ENCODE measurements around the gene TMEM74B. TPM values are rescaled to one million over a fixed set of nuclear protein-coding genes. Genes with fewer than 3 reads are reported as not detected.

TMEM74B gene
- total RNA-seq, 1 experiment from 2014 or later, result 6.3 TPM

DNA sequence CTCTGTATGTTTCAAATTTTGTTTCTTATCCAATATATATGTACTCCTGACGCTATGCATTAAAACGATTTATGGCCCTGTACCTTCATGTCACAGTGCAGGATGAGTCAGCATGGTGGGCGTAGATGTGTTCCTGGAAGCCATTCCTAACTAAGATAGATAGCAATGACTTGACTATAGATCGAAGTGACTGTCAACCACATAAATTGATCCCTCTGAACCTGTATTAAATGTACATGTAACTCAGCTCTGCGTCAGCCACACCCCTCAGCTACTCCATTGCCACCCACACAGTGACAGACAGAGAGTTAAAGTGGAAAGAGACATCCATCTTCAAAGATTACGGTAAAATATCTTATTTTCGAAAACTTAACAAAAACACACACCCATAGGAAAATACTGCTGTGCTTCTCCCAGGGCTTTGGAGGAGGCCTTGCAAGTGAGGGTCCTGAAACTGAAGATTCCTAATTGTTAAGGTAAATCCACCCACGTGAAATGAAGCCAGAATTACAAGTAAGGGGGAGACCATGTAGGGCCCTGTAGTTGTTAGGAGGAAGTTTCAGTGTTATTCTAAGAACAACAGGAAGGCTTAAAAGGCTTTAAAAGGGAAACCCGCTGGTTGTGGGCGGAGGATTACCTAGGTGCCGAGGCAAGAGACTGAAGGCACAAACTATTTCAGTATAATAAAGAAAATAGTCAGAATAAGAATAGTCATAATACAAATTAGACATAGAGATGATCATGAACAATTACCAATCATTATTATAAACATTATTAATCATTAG, 30.8 kb upstream of the TMEM74B start:
- no peaks in the 10 kb centered on the region for H3K36me3 ChIP-seq (ENCODE audit: low read depth, low read length)
- intact Hi-C loops (cut with micrococcal nuclease), result no loop called here
- H3K9me3 ChIP-seq (ENCODE audit: low read length), result no peaks in the 10 kb centered on the region
- H3K27me3 ChIP-seq (ENCODE audit: low read length), result no peaks in the 10 kb centered on the region
- no TSS peak for BruUV-seq (replicated peaks)
- H4K20me1 ChIP-seq (ENCODE audit: low read length), result no peaks in the 10 kb centered on the region
- no peak for DNase-seq
- H3K4me3 ChIP-seq (ENCODE audit: low read length), result no peak overlapping the region
- TF ChIP-seq CTCF (conservative IDR thresholded peaks at IDR 0.05; ENCODE audit: low read depth, low read length) (no peak), EZH2 (IDR thresholded peaks at IDR 0.05; ENCODE audit: low read length, unreplicated experiment) (no peak), EZH2phosphoT487 (IDR thresholded peaks at IDR 0.05; ENCODE audit: borderline replicate concordance, low read length) (no peak)
- H3K9me2 ChIP-seq (replicated peaks; ENCODE audit: low read length), result no peaks in the 10 kb centered on the region
- no peak overlapping the region for H2AFZ ChIP-seq (ENCODE audit: low read length)
- no peak for ATAC-seq
- ChIA-PET POLR2A (ENCODE audit: unreplicated experiment) (no interaction called here), CTCF (no interaction called here)
- no peak overlapping the region for H3K9ac ChIP-seq (ENCODE audit: low read length)
- H3K4me1 ChIP-seq (ENCODE audit: insufficient read depth, low read length), result 0 out of 2 replicates have a peak, but pooled peaks cover 3% of the 10 kb centered on the region
- no peaks in the 10 kb centered on the region for H3K79me2 ChIP-seq (ENCODE audit: low read length)
- H3K27ac ChIP-seq (ENCODE audit: low read length), result no peak overlapping the region
- H3F3A ChIP-seq (ENCODE audit: low read length, unreplicated experiment), result no peaks in the 10 kb centered on the region
- H3K4me2 ChIP-seq (ENCODE audit: low read length), result no peak overlapping the region

GRCh38 chr20:1214838-1215261, 30.1 kb upstream of the TMEM74B start:
- H3K27me3 ChIP-seq (ENCODE audit: low read length), result no peaks in the 10 kb centered on the region
- no peaks in the 10 kb centered on the region for H3K36me3 ChIP-seq (ENCODE audit: low read depth, low read length)
- 0 out of 2 replicates have a peak, but pooled peaks cover 3% of the 10 kb centered on the region for H3K4me1 ChIP-seq (ENCODE audit: insufficient read depth, low read length)
- H3K4me3 ChIP-seq (ENCODE audit: low read length), result no peak overlapping the region
- no peak for ATAC-seq
- H3F3A ChIP-seq (ENCODE audit: low read length, unreplicated experiment), result no peaks in the 10 kb centered on the region
- intact Hi-C loops (cut with micrococcal nuclease), result loop anchor here (5.0 kb wide), 1 partner anchor 98 kb away; the partner anchor contains the start of gene PSMF1
- H3K9me2 ChIP-seq (replicated peaks; ENCODE audit: low read length), result no peaks in the 10 kb centered on the region
- ChIA-PET CTCF (no interaction called here), POLR2A (ENCODE audit: unreplicated experiment) (no interaction called here)
- no peaks in the 10 kb centered on the region for H3K9me3 ChIP-seq (ENCODE audit: low read length)
- no peak overlapping the region for H3K9ac ChIP-seq (ENCODE audit: low read length)
- BruUV-seq (replicated peaks), result no TSS peak
- H4K20me1 ChIP-seq (ENCODE audit: low read length), result no peaks in the 10 kb centered on the region
- H2AFZ ChIP-seq (ENCODE audit: low read length), result no peak overlapping the region
- no peak overlapping the region for H3K4me2 ChIP-seq (ENCODE audit: low read length)
- no peak for DNase-seq
- TF ChIP-seq CTCF (conservative IDR thresholded peaks at IDR 0.05; ENCODE audit: low read depth, low read length), result no peak
- no peak for TF ChIP-seq EZH2phosphoT487 (IDR thresholded peaks at IDR 0.05; ENCODE audit: borderline replicate concordance, low read length)
- no peak for TF ChIP-seq EZH2 (IDR thresholded peaks at IDR 0.05; ENCODE audit: low read length, unreplicated experiment)
- H3K79me2 ChIP-seq (ENCODE audit: low read length), result no peaks in the 10 kb centered on the region
- H3K27ac ChIP-seq (ENCODE audit: low read length), result no peak overlapping the region

All from PC-3 (cell line).